ENCODE measurements around the gene DAGLA. TPM values are rescaled to one million over a fixed set of nuclear protein-coding genes. Genes with fewer than 3 reads are reported as not detected.

DAGLA gene
- total RNA-seq, 4 donors from 2014 or later = 0.29 to 5.4 (median 1.9) TPM

DNA sequence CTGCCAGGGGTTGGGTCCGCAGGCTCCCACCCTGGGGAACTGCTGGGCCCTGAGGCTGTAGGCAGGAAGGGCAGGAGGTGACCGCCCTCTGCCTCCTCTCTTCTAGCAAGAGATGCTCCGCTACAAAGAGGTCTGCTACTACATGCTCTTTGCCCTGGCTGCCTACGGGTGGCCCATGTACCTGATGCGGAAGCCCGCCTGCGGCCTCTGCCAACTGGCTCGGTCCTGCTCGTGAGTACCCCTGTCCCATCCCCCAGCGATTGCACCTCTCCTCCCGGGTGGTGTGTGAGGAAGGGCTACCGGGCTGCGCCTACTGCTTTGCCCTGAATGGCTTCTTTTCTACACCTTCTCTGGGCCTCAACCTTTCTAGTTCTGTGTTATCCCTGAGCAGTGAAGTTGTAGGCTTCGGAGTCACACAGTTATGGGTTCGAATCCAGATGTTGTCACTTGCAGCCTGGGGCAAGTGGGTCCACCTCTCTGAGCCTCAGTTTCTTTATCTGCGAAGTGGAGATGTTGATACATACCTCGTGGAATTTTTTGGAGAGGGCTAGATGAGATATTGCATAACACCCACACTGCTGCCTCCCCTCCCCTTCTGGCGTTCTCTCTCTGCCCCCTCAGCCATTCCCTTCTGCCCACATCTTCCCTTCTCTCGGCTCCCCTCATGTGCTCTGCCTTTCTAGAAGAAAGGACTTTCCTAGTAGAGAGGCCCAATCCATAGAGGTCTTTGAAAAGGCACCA, 51.2 kb downstream of the DAGLA start:
- H3K9me3 ChIP-seq = no peaks in the 10 kb centered on the region
- TF ChIP-seq, protein P1, sequence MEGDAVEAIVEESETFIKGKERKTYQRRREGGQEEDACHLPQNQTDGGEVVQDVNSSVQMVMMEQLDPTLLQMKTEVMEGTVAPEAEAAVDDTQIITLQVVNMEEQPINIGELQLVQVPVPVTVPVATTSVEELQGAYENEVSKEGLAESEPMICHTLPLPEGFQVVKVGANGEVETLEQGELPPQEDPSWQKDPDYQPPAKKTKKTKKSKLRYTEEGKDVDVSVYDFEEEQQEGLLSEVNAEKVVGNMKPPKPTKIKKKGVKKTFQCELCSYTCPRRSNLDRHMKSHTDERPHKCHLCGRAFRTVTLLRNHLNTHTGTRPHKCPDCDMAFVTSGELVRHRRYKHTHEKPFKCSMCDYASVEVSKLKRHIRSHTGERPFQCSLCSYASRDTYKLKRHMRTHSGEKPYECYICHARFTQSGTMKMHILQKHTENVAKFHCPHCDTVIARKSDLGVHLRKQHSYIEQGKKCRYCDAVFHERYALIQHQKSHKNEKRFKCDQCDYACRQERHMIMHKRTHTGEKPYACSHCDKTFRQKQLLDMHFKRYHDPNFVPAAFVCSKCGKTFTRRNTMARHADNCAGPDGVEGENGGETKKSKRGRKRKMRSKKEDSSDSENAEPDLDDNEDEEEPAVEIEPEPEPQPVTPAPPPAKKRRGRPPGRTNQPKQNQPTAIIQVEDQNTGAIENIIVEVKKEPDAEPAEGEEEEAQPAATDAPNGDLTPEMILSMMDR (IDR thresholded peaks at IDR 0.05) = no peak
- no peak for TF ChIP-seq POLR2A (IDR thresholded peaks at IDR 0.05)
- intact Hi-C loops (cut with DNase I; ENCODE audit: low total_unique reads) = no loop called here
- H3K27me3 ChIP-seq = no peaks in the 10 kb centered on the region
- peak overlapping the region in 1 of 2 donors; percentile 66 for H3K27ac ChIP-seq
- H3K36me3 ChIP-seq = no peaks in the 10 kb centered on the region
- no peaks in the 10 kb centered on the region for H3K4me1 ChIP-seq
- DNase-seq = no peak
- H3K4me3 ChIP-seq = no peak overlapping the region

DNA sequence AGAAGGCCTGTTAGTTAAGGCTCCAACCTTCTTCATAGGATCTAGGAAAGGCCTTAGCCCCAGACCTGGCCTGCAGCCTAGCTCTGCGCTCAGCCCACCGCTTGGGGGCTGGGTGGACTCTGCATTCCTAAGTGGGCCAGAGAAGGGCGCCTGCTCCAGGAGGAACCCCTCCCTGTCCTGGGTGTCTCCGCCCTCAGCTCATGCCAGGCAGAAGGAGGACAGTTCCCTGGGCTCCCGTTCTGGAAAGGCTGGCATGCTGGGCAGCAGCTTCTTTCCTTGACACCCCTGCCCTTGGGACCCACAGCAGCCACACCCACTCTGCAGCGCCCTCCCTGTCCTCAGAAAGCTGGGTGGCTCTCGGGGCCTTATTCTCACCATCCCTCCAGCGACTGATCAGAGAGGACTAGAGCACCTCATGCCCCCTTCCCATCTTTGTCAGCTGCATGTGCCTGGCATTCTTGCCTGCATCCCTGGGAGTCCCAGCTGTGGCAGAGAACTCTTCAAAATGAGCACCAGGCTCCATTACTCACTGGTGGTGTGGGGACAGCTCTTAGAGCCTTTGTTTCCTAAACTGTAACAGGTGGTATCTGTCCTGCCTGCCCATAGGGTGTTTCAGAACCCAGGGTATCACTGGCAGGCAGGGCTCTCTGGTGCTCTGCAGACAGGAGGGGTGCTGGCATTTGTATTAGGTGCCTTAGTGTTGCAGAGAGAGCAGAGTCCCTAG, 51.9 kb downstream of the DAGLA start:
- H3K27me3 ChIP-seq = no peaks in the 10 kb centered on the region
- no peaks in the 10 kb centered on the region for H3K4me1 ChIP-seq
- peak overlapping the region; percentile 3 to 66 for H3K27ac ChIP-seq
- intact Hi-C loops (cut with DNase I; ENCODE audit: low total_unique reads) = no loop called here
- TF ChIP-seq, protein P1 (IDR thresholded peaks at IDR 0.05) = no peak
- no peak for TF ChIP-seq POLR2A (IDR thresholded peaks at IDR 0.05)
- no peak for DNase-seq
- H3K4me3 ChIP-seq = no peak overlapping the region
- no peaks in the 10 kb centered on the region for H3K9me3 ChIP-seq
- no peaks in the 10 kb centered on the region for H3K36me3 ChIP-seq

DNA sequence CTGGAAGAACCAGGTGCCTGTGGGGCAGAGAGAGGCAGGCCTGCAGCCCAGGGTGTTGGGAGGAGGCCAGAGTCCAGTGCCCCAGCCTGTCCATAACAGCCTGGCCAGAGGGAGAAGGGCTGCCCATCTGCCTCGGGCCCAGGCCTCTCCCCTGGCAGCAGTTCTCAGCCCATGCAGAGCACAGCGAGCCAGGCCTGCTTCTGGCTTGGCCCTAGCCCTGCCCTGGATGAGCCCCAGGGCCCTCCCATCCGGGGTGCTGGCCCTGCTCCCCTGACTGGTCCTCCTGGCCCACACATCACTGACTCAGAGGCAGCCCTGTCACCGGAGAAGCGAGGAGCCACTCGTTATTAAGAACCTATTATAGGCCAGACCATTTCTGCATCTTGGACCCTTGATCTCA, 52.5 kb downstream of the DAGLA start:
- no peak for TF ChIP-seq POLR2A (IDR thresholded peaks at IDR 0.05)
- TF ChIP-seq, protein P1 (IDR thresholded peaks at IDR 0.05) = no peak
- no peak overlapping the region for H3K4me3 ChIP-seq
- DNase-seq = no peak
- intact Hi-C loops (cut with DNase I; ENCODE audit: low total_unique reads) = no loop called here
- no peaks in the 10 kb centered on the region for H3K27me3 ChIP-seq
- H3K27ac ChIP-seq = peak overlapping the region; percentile 3 to 66
- no peaks in the 10 kb centered on the region for H3K4me1 ChIP-seq
- H3K36me3 ChIP-seq = no peaks in the 10 kb centered on the region
- H3K9me3 ChIP-seq = no peaks in the 10 kb centered on the region

DNA sequence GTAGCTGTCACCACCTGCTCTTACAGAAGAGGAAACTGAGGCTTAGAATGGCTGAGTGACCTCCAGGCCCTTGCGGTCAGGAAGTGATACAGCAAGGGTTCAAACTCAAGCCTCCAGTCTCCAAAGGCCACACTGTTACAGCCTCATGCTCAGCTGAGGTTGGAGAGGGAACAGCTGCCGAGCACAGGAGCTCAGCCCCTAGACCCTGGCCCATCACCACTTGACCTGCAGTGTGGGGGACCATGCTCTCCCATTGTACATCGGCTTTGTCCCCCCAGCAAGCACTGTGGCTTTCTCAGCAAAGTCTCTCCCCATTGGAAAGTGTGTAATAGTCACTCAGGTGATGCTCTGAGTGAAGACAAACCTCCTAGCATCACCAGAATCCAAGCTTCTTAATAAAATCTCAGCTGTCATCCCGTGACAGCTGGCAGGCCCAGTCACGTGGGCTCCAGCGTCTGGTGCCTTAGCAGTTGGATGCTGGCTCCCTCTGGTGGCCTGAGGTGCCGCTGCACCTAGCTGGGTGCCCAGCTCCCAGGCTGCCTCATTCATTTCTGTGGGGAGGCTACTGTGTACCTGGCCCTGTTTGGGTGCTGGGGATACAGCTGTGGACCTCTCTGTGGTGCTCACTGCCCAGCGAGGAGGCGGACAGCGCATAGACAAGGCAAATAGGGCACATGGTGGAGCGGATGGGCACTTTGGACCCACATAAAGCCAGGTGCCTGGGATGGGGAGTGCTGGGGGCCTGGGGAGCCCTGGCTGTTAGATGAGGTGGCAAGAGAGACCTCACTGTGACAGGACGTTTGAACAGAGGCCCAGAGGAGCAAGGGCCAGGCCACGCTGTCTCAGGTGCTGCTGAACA, 53.2 kb downstream of the DAGLA start:
- Histone ChIP-seq H3K27me3 (no peaks in the 10 kb centered on the region), H3K4me1 (no peaks in the 10 kb centered on the region), H3K27ac (peak overlapping the region; percentile 3 to 66), H3K36me3 (no peaks in the 10 kb centered on the region), H3K4me3 (no peak overlapping the region), H3K9me3 (no peaks in the 10 kb centered on the region)
- intact Hi-C loops (cut with DNase I; ENCODE audit: low total_unique reads) = no loop called here
- TF ChIP-seq POLR2A (IDR thresholded peaks at IDR 0.05) = peak in 1 of 2 donors; percentile 11
- TF ChIP-seq, protein P1 (IDR thresholded peaks at IDR 0.05) = peak; percentile 98 to 99 (median 99)
- peak; percentile 86 to 88 for DNase-seq

Measured in uterus (tissue), 4 donors.